ENCODE data around the gene NFIL3. TPM values are rescaled to one million over a fixed set of nuclear protein-coding genes. Genes with fewer than 3 reads are reported as not detected.

Gene NFIL3
- total and polyA plus RNA-seq, 11 donors: 13.1 to 35.9 (median 24.7) TPM

DNA sequence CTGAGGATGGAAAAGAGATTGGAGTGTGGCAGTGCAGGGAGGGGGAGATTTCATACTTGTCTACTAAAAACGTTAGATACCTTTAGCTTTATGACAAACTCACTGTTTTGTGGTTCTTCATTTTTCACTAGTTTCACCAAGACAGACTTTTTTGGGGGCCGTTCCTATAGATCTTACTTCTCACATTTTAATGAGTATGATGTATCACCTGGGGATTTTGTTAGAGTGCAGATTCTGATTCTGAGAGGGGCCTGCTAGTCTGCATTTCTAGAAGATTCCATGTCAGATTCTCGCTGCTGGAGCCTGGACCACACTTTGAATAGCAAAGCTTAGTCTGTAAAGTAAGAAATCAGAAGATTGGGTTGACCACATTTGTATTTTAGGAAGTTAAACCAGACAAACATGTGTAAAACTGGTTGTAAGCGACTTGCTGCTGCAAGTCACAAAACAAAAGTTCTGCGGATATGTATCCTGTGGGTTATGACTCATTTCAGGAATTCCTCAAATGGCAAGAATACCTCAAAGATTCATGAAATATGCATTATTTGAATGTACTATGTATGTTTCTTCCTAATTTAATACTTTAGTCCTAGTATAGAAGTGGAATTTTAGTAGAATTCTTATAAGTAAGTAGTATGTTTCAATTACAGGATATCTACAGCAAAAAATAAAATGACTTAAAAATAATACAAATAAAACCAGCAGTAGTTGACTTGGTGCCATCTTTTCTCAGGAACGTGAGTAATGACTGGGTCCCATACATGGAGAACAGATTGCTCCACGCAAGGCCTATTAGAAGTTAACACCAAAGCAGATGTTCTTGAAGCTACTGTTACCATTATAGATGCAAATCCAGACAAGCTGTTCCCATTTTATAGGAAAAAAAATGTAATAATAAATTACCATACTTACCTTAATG, 27.8 kb downstream of the NFIL3 start:
- intact Hi-C loops (cut with DNase I): no loop called here
- no peaks in the 10 kb centered on the region for H3K9me3 ChIP-seq
- no peak for TF ChIP-seq POLR2A (IDR thresholded peaks at IDR 0.05)
- TF ChIP-seq, protein P1, sequence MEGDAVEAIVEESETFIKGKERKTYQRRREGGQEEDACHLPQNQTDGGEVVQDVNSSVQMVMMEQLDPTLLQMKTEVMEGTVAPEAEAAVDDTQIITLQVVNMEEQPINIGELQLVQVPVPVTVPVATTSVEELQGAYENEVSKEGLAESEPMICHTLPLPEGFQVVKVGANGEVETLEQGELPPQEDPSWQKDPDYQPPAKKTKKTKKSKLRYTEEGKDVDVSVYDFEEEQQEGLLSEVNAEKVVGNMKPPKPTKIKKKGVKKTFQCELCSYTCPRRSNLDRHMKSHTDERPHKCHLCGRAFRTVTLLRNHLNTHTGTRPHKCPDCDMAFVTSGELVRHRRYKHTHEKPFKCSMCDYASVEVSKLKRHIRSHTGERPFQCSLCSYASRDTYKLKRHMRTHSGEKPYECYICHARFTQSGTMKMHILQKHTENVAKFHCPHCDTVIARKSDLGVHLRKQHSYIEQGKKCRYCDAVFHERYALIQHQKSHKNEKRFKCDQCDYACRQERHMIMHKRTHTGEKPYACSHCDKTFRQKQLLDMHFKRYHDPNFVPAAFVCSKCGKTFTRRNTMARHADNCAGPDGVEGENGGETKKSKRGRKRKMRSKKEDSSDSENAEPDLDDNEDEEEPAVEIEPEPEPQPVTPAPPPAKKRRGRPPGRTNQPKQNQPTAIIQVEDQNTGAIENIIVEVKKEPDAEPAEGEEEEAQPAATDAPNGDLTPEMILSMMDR (IDR thresholded peaks at IDR 0.05): no peak
- H3K4me1 ChIP-seq: peaks cover 0 to 18% (median 0%) of the 10 kb centered on the region in 12 donors
- WGBS, 4 donors: 75 to 83% (median 77%) methylated on average over 7 of the region's 7 CpGs
- H3K36me3 ChIP-seq: no peaks in the 10 kb centered on the region
- DNase-seq: no peak
- peak overlapping the region in 1 of 12 donors; percentile 39 for H3K27ac ChIP-seq
- no peak for ATAC-seq
- H3K4me3 ChIP-seq: no peak overlapping the region
- H3K27me3 ChIP-seq: no peaks in the 10 kb centered on the region

DNA sequence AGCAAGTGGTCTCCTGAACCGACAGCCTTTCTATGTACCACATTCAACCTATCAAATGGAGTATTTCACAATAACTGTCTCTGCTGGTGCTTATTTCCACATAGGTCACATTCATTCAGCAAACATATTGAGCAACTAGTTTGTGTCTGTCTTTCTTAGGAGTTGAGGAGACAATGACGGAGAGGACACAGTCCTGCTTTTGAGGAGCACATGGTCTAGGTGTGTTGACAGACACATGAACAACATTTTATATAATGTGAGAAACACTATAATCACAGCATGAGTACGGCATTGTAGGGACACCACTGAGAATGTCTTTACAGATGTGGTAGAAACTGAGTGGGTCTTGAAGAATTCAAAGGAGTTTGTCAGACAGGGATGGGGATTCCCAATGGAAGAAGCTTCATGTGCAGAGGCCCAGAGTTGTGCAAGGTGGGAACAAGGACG, 28.5 kb downstream of the NFIL3 start:
- Histone ChIP-seq H3K4me3 (no peak overlapping the region), H3K36me3 (no peaks in the 10 kb centered on the region), H3K9me3 (no peaks in the 10 kb centered on the region), H3K27ac (peak overlapping the region in 1 of 12 donors; percentile 39), H3K4me1 (peaks cover 0 to 18% (median 0%) of the 10 kb centered on the region in 12 donors), H3K27me3 (no peaks in the 10 kb centered on the region)
- DNase-seq (no peak), ATAC-seq (no peak)
- 83 to 90% (median 89%) methylated on average over 4 of the region's 4 CpGs for WGBS, 4 donors
- TF ChIP-seq, protein P1 (IDR thresholded peaks at IDR 0.05): no peak
- TF ChIP-seq POLR2A (IDR thresholded peaks at IDR 0.05): no peak
- intact Hi-C loops (cut with DNase I): no loop called here

DNA sequence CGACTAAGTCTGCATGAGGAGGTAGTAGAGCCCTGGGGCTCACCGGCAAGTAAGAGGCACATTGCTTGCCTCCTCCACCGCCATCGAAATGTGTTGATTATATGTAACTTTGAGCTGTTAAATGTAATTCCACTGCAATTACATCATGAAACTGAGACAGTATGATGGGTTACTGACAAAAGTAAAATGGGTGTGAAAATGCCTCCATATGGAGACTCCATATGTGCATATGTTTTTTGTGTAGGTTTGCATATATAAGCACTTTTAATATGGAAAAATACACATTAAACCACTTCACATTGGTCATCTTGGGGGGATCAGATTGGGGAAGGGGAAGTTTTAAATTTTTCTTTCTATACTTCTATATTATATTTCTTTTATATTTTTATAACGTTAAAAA, 29.8 kb downstream of the NFIL3 start:
- Histone ChIP-seq H3K36me3 (no peaks in the 10 kb centered on the region), H3K4me1 (peaks cover 0 to 18% (median 0%) of the 10 kb centered on the region in 12 donors), H3K9me3 (no peaks in the 10 kb centered on the region), H3K27me3 (no peaks in the 10 kb centered on the region), H3K27ac (no peak overlapping the region), H3K4me3 (no peak overlapping the region)
- intact Hi-C loops (cut with DNase I): no loop called here
- TF ChIP-seq POLR2A (IDR thresholded peaks at IDR 0.05): no peak
- TF ChIP-seq, protein P1 (IDR thresholded peaks at IDR 0.05): no peak
- DNase-seq (no peak), ATAC-seq (no peak)
- 96 to 98% (median 96%) methylated on average over 5 of the region's 5 CpGs for WGBS, 4 donors

DNA sequence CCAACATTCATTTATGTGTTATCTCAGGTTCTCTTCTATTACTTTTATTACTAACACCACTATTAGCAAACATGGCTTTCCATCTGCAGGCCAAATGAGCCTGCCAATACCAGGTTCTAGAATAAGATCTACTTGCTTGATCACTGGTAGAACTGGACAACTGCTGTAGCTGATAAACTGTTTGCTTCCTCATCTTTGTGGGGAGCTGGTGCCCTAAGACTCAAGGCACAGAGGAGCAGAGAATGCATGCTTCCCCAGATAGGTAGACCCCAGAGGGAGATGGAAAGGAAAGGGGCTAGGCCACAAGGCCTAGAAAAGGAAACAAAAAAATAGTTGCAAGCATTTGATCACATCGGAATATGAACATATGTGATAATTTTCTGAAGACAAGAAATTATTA, 31.2 kb downstream of the NFIL3 start:
- DNase-seq (no peak), ATAC-seq (no peak)
- Histone ChIP-seq H3K9me3 (no peaks in the 10 kb centered on the region), H3K27me3 (no peaks in the 10 kb centered on the region), H3K4me1 (peaks cover 0 to 18% (median 0%) of the 10 kb centered on the region in 12 donors), H3K4me3 (no peak overlapping the region), H3K27ac (no peak overlapping the region), H3K36me3 (no peaks in the 10 kb centered on the region)
- TF ChIP-seq, protein P1 (IDR thresholded peaks at IDR 0.05): no peak
- TF ChIP-seq POLR2A (IDR thresholded peaks at IDR 0.05): no peak
- 87 to 91% (median 88%) methylated on average over 1 of the region's 1 CpG for WGBS, 4 donors
- intact Hi-C loops (cut with DNase I): no loop called here

All from heart left ventricle (tissue), 16 donors.